HepG2 (cell line): ENCODE results near the gene VAMP5.

Experiments
- ATF1 ChIP-seq: IDR thresholded peaks from 2 replicates; pipeline ENCODE4 v1.6.1; 2016; ENCODE audit warnings: mild to moderate bottlenecking, control low read depth
- HNRNPH1 ChIP-seq: fragments of 200-400 bp; formaldehyde crosslinking; optimal IDR thresholded peaks from 2 replicates; pipeline ENCODE3; 2017; ENCODE audit warnings: mild to moderate bottlenecking, low read depth, low read length
- KAT7 ChIP-seq: IDR thresholded peaks from 2 replicates; pipeline ENCODE4 v1.6.1; 2018; ENCODE audit warnings: borderline replicate concordance, missing compliant biosample characterization
- MBD4 ChIP-seq: IDR thresholded peaks from 2 replicates; pipeline ENCODE4 v1.6.1; 2012; ENCODE audit warnings: low read length, inconsistent platforms, borderline replicate concordance
- SIN3B ChIP-seq: fragments of 150-350 bp; IDR thresholded peaks from 2 replicates; pipeline ENCODE4 v1.6.1; 2014; ENCODE audit warnings: low read length
- ZNF253 ChIP-seq: sonication (generic); formaldehyde crosslinking; IDR thresholded peaks from 2 replicates; pipeline ENCODE4 v1.8.0; 2022; ENCODE audit warnings: mild to moderate bottlenecking, missing genetic modification reagents, borderline replicate concordance
- ZNF264 ChIP-seq: sonication (generic); formaldehyde crosslinking; IDR thresholded peaks from 2 replicates; pipeline ENCODE4 v1.4.0; 2020; ENCODE audit warnings: missing genetic modification reagents
- ZNF274 ChIP-seq: sonication (generic); formaldehyde crosslinking; IDR thresholded peaks from 2 replicates; pipeline ENCODE4 v1.5.1; 2020; ENCODE audit warnings: mild to moderate bottlenecking, missing genetic modification reagents
- ZNF30 ChIP-seq: sonication (generic); formaldehyde crosslinking; IDR thresholded peaks from 2 replicates; pipeline ENCODE4 v1.5.0; 2020; ENCODE audit warnings: mild to moderate bottlenecking, missing genetic modification reagents
- ZNF350 ChIP-seq: sonication (generic); formaldehyde crosslinking; IDR thresholded peaks from 2 replicates; pipeline ENCODE4 v1.4.0; 2020; ENCODE audit warnings: mild to moderate bottlenecking, low read depth, missing genetic modification reagents, borderline replicate concordance
- ZNF556 ChIP-seq: sonication (generic); formaldehyde crosslinking; IDR thresholded peaks from 2 replicates; pipeline ENCODE4 v1.4.0; 2020; ENCODE audit warnings: mild to moderate bottlenecking, missing genetic modification reagents, borderline replicate concordance
- TF ChIP-seq, protein P1 (sequence below): sonication (generic); formaldehyde crosslinking; IDR thresholded peaks from 2 replicates; pipeline ENCODE4 v1.5.0; 2020; ENCODE audit warnings: missing genetic modification reagents, mild to moderate bottlenecking, borderline replicate concordance
- TF ChIP-seq, protein P2 (sequence below): sonication (generic); formaldehyde crosslinking; IDR thresholded peaks from 2 replicates; pipeline ENCODE4 v1.8.1; 2023; ENCODE audit warnings: mild to moderate bottlenecking, missing genetic modification reagents
- TF ChIP-seq, protein P3 (sequence below): sonication (generic); formaldehyde crosslinking; IDR thresholded peaks from 2 replicates; pipeline ENCODE4 v1.5.0; 2020; ENCODE audit warnings: mild to moderate bottlenecking, missing genetic modification reagents, moderate library complexity

DNA sequence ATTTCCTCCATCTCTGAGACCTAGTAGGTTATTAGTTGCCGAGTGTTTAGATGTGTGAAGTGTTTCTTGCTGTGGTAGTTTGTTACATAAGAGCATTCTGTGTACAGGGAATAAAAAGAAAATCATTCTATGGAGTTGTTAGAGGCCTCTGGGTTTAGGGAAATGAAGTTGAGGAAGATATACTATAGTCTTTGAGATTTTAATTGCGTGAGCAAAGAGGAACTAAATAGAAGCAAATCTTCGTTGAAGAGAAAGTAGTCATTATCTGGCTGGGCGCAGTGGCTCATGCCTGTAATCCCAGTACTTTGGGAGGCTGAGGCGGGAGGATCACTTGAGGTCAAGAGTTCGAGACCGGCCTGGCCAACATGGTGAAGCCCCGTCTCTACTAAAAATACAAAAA lies 50.8 kb downstream of the VAMP5 start:
- TF ChIP-seq HNRNPH1 = no peak
- TF ChIP-seq, protein P1, sequence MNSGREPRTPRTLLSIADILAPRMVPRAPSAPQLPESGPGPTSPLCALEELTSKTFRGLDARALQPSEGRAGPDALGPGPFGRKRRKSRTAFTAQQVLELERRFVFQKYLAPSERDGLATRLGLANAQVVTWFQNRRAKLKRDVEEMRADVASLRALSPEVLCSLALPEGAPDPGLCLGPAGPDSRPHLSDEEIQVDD = no peak
- TF ChIP-seq SIN3B = no peak
- TF ChIP-seq ATF1 = no peak
- no peak for TF ChIP-seq ZNF30 (CRISPR knock-in tag)
- TF ChIP-seq ZNF274 (CRISPR knock-in tag) = no peak
- no peak for TF ChIP-seq ZNF253 (CRISPR knock-in tag)
- no peak for TF ChIP-seq MBD4
- TF ChIP-seq KAT7 (CRISPR knock-in tag) = no peak
- TF ChIP-seq ZNF556 (CRISPR knock-in tag) = no peak
- TF ChIP-seq, protein P2, sequence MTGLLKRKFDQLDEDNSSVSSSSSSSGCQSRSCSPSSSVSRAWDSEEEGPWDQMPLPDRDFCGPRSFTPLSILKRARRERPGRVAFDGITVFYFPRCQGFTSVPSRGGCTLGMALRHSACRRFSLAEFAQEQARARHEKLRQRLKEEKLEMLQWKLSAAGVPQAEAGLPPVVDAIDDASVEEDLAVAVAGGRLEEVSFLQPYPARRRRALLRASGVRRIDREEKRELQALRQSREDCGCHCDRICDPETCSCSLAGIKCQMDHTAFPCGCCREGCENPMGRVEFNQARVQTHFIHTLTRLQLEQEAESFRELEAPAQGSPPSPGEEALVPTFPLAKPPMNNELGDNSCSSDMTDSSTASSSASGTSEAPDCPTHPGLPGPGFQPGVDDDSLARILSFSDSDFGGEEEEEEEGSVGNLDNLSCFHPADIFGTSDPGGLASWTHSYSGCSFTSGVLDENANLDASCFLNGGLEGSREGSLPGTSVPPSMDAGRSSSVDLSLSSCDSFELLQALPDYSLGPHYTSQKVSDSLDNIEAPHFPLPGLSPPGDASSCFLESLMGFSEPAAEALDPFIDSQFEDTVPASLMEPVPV (CRISPR knock-in tag) = no peak
- TF ChIP-seq, protein P3, sequence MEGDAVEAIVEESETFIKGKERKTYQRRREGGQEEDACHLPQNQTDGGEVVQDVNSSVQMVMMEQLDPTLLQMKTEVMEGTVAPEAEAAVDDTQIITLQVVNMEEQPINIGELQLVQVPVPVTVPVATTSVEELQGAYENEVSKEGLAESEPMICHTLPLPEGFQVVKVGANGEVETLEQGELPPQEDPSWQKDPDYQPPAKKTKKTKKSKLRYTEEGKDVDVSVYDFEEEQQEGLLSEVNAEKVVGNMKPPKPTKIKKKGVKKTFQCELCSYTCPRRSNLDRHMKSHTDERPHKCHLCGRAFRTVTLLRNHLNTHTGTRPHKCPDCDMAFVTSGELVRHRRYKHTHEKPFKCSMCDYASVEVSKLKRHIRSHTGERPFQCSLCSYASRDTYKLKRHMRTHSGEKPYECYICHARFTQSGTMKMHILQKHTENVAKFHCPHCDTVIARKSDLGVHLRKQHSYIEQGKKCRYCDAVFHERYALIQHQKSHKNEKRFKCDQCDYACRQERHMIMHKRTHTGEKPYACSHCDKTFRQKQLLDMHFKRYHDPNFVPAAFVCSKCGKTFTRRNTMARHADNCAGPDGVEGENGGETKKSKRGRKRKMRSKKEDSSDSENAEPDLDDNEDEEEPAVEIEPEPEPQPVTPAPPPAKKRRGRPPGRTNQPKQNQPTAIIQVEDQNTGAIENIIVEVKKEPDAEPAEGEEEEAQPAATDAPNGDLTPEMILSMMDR (CRISPR knock-in tag) = no peak
- TF ChIP-seq ZNF264 (CRISPR knock-in tag) = no peak
- no peak for TF ChIP-seq ZNF350 (CRISPR knock-in tag)
